Measurements from ENCODE around the gene DOK3. TPM values are rescaled to one million over a fixed set of nuclear protein-coding genes. Genes with fewer than 3 reads are reported as not detected.

Gene DOK3
- total RNA-seq, 1 donor from 2014 or later, result 0.32 TPM

GRCh38 chr5:177472460-177473442, 36.9 kb downstream of the DOK3 start:
- DNase-seq (ENCODE audit: low spot score in 2 of 2), result no peak
- H3K36me3 ChIP-seq, result peaks cover 5 to 6% of the 10 kb centered on the region in 2 donors
- H3K4me3 ChIP-seq, result peak overlapping the region; percentile 91 to 94
- TF ChIP-seq CTCF (IDR thresholded peaks at IDR 0.05), result no peak
- H3K27me3 ChIP-seq, result no peaks in the 10 kb centered on the region
- H3K4me1 ChIP-seq, result peaks cover 26 to 71% of the 10 kb centered on the region in 2 donors
- no peaks in the 10 kb centered on the region for H3K9me3 ChIP-seq
- H3K27ac ChIP-seq, result peak overlapping the region; percentile 91
- intact Hi-C loops (cut with DNase I), result loop anchor here (1.0 kb wide), 1 partner anchor 15 kb away; no protein-coding TSS in a partner anchor

- H3K4me1 ChIP-seq, result peaks cover 26 to 62% of the 10 kb centered on the region in 2 donors
- no peaks in the 10 kb centered on the region for H3K27me3 ChIP-seq
- no peak for DNase-seq (ENCODE audit: low spot score in 2 of 2)
- peak overlapping the region; percentile 91 to 94 for H3K4me3 ChIP-seq
- no peak for TF ChIP-seq CTCF (IDR thresholded peaks at IDR 0.05)
- H3K9me3 ChIP-seq, result no peaks in the 10 kb centered on the region
- intact Hi-C loops (cut with DNase I), result no loop called here
- H3K27ac ChIP-seq, result peak overlapping the region; percentile 91
- peaks cover 15% of the 10 kb centered on the region in 2 donors for H3K36me3 ChIP-seq
Observed at GRCh38 chr5:177471610-177472356, 37.8 kb downstream of the DOK3 start.

GRCh38 chr5:177470759-177471536, 38.7 kb downstream of the DOK3 start:
- Histone ChIP-seq H3K27me3 (no peaks in the 10 kb centered on the region), H3K27ac (peak overlapping the region; percentile 91), H3K4me1 (peaks cover 26 to 54% of the 10 kb centered on the region in 2 donors), H3K4me3 (peak overlapping the region in 1 of 2 donors; percentile 91), H3K9me3 (no peaks in the 10 kb centered on the region), H3K36me3 (peaks cover 23 to 24% of the 10 kb centered on the region in 2 donors)
- no peak for TF ChIP-seq CTCF (IDR thresholded peaks at IDR 0.05)
- no peak for DNase-seq (ENCODE audit: low spot score in 2 of 2)
- intact Hi-C loops (cut with DNase I), result no loop called here

GRCh38 chr5:177469750-177470525, 39.7 kb downstream of the DOK3 start:
- Histone ChIP-seq H3K4me3 (no peak overlapping the region), H3K4me1 (peaks cover 25 to 44% of the 10 kb centered on the region in 2 donors), H3K27me3 (no peaks in the 10 kb centered on the region), H3K36me3 (peaks cover 31 to 33% of the 10 kb centered on the region in 2 donors), H3K27ac (peak overlapping the region; percentile 54 to 91), H3K9me3 (no peaks in the 10 kb centered on the region)
- no peak for TF ChIP-seq CTCF (IDR thresholded peaks at IDR 0.05)
- intact Hi-C loops (cut with DNase I), result no loop called here
- no peak for DNase-seq (ENCODE audit: low spot score in 2 of 2)
